GM15510 (cell line): ENCODE data around the gene ACSS1.

Experiments
- POLR2A ChIP-seq: IDR thresholded peaks from 3 replicates; pipeline ENCODE4 v1.6.1; 2011; ENCODE audit warnings: borderline replicate concordance; ENCODE audit not compliant: insufficient read length; ENCODE audit errors: extremely low read depth

Gene ACSS1

DNA sequence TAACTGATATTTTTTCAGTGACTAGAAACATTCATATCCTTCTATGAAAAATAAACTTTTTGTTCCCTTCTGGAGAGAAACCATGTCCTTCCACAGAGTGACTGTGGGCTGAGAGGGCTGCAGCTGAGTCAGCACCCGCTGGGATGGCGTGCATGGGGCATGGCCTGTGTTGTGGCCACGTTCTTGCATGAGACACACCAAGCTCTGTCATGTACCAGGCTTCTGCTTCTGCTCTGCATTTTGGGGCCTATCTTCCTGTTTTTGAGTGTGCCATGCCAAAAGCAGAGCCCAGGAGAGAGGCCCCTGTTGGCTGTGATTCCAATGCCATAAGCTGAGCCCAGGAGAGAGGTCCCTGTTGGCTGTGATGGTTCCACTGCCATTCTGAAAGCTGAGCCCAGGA is 76.1 kb downstream of the ACSS1 start:
- TF ChIP-seq POLR2A = no peak

GRCh38 chr20:24981282-24981681 is 76.7 kb downstream of the ACSS1 start:
- no peak for TF ChIP-seq POLR2A

- no peak for TF ChIP-seq POLR2A
Observed at GRCh38 chr20:24980291-24981053, 77.5 kb downstream of the ACSS1 start.

DNA sequence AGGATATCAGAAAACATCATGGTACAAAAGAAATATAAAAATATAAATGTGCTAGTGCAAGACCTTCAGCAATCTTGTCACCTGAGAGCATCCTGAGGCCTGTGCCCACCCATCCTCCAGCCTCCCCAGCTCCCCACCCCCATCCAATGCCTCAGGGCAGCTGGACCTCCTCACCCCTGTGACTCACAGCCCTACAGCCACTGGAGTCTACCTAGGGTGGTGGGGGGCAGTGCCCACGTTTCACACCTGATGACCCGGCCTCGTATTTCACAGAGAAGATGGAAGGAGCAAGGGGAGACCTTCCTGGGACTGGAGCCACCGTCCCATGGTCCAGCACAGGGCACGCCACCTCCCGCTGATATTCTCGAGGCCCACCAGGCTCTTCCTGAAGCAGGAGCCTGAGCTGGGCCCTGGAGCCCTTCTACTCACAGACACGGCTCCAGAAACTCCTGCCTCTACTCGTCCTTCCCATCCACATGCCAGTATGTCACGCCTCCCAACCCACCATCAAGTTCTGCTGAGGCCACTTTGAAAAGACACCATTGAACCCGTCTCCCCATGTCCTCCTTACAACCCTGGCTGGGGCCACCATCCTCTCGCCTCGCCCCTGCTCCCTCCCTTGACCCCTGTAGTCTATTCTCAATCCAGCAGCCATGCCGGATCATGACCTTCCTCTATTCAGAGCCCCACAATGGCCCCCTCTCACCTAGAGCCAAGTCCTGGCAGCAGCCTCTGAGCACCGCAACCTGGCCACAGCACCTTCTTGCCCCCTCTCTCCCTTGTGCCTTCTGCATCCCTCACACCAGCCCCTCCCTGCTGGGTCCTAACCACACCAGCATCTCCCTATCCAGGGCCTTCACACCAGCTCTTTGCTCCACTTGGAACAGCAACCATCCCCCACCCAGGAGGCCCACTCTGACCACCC is 78.6 kb downstream of the ACSS1 start:
- no peak for TF ChIP-seq POLR2A

DNA sequence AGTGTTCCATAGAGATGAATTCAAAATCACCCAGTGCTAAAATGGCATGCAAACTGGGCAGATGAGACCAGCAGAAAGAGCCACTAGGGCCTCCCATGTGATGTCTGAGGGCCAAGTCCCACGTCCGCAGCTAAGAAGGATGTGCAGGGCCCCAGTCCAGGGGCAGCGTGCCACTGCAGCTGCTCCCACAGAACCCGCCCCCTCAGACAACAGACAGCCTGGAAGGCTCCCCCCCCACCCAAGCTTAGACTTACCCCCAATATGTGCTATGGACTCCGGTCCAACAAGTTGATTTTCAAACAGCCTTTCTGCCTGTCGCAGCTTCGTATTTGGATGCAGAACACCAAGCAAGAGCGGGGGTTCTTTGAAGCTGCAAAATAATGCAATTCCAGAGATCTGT is 79.4 kb downstream of the ACSS1 start:
- no peak for TF ChIP-seq POLR2A

DNA sequence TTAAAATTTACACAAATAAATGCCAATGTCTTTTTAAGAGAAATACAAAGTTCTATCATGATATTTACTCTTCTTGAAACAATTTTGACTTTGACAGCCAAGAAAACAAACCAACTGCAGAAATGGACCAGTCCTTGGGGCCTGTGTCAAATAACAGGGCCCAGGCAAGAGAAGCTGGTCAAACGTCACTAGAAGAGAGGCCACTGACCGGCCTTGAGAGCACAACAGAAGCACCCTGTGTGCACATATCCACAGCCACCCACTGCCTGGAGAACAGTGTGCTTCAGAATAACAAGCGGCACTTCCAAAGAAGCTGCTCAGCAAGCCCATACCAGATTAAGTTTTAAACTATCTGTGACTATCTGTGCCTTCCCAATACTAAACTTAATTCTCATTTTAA is 80.1 kb downstream of the ACSS1 start:
- no peak for TF ChIP-seq POLR2A

DNA sequence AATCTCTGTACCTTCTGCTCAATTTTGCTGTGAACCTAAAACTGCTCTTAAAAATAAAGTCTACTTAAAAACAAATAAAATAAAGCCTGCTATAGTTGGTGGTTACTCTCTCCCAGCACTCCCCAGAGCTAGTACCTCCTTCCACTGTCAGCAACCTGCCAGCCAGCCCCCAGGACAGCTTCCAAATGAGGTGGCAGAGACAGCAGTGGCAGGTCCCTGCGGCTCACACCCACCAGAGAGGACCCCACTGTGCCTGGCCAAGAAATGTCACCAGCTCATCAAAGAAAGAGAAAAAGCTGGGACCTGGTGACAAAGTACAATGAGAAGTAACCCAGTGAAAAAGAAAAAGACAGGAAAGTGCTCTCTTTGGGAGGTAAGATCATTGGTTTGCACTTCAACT is 80.6 kb downstream of the ACSS1 start:
- TF ChIP-seq POLR2A = no peak

- no peak for TF ChIP-seq POLR2A
Observed at GRCh38 chr20:24972341-24972740, 85.6 kb downstream of the ACSS1 start.

DNA sequence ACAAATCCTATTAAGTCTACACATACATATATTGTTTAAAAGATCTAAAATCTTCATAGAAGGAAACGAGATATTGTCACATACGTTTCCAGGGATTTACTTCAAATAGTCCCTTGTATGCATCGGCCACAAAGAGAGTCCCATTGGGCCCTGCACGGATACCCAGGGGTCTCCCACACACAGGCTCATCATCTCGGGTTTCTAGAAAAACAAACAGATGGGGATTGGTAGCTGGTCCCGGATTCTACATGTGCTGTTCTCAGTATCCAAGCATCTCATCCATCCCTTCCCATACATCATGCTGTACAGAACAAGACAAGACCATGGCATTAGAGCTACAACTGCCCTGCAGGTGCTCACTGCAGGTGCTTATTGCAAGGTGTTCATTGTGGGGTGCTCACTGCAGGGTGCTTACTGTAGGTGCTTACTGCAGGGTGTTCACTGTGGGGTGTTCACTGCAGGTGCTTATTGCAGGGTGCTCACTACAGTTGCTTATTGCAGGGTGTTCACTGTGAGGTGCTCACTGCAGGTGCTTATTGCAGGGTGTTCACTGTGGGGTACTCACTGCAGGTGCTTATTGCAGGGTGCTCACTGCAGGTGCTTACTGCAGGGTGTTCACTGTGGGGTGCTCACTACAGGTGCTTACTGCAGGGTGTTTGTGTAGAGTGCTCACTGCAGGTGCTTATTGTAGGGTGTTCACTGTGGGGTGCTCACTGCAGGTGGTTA is 86.4 kb downstream of the ACSS1 start:
- TF ChIP-seq POLR2A = no peak

DNA sequence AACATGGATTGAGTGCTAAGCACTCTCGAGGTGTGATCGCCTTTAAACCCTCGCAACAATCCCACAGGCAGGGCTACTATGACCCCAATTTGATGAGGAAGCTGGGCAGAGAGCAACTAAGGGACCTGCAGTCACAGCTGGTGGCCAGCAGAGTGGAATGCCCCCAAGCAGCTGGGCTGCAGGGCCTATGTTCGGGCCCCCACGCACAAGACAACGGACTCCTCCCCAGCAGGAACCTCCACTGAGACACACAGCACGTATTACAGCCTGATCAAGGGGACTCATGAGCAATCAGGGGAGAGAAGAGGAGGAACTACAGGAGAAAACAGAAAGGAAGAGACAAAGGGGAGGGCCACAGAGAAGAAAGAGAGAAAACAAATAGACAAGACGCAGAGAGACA is 87.2 kb downstream of the ACSS1 start:
- TF ChIP-seq POLR2A = no peak

DNA sequence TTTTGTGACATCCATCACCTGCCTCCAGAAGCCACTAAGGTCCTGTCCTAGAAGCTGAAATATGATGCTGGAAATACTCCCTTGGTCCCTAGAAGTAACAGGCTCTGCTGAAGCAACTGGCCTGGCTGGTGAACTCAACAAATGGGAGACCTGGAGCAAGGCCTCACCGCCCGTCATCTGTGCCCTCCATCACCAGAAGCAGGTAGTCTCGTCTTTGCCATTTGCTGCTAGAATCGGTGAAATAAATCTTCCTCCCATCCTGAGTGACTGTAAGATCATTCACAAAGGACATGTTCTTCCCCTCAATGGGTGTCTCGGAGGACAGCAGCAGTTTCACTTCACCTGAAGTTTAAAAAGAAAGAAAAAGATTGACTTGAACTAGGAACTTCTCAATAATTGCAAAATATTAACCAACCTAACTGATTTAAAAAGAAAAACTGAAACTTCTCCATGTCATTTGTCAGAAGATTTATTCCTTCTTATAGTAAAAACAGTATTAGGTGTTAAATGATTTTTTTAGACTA is 87.8 kb downstream of the ACSS1 start:
- no peak for TF ChIP-seq POLR2A

GRCh38 chr20:24969186-24970029 is 88.5 kb downstream of the ACSS1 start:
- no peak for TF ChIP-seq POLR2A

DNA sequence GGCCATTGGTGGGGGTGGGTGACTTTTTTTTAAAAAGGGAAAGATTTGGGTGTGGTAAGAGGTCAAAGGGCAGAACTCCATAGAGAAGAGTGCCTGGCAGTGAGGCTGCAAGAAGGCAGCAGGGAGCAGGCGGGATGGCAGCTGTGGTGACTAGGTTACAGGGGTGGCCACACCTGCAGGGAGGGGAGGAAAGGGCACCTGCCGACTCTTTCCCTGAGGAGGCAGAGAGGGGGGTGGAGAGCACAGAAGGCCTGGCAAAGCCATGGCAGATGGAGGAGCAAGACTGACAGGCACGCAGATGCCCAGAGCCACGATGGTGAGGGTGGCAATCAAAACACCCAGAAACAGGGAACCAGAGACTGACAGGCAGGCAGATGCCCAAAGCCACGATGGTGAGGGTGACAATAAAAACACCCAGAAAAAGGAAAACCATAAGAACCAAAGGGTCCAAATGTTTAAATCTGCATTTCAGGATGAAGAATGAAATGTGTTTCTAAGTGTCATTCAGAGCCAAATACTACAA is 89.6 kb downstream of the ACSS1 start:
- TF ChIP-seq POLR2A = no peak

DNA sequence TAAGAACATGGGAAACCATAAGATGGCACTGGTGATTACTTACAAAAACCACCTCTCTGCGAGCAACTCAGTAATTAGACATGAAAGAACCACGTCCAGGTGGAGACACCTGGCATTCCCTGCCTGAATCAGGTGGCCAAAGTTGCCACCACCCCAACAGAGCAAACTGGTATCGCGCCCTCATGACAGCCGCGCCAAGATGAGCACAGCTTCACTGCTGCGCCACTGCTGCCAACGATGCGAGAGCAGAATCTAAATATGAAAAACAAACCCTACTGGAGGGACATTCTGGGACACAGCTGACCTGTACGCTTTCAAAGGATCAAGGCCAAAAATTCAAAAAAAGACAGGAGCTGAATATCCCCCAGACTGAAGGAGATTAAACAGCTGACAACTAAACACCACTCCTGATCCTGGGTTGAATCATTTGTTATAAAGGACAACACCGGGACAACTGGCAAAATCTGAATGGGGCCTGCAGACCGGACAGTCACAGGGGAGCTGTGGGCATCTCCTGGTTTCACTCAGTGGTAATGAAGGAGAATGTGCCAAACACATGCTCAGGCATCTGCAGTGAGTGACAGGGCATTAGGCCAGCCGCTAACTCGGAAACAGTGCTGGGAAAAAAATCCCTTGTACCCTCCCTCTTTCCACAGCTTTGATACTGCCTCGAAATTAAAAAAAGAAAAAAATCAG is 91.5 kb downstream of the ACSS1 start:
- TF ChIP-seq POLR2A = no peak
